Thoracic aorta endothelial cell (primary cell): ENCODE measurements around the gene LBX2. TPM values are rescaled to one million over a fixed set of nuclear protein-coding genes. Genes with fewer than 3 reads are reported as not detected.

Experiments used
- total RNA-seq: library from RNA; depleted of rRNA; stranded (reverse); fragments of >200 nt; gene quantifications from 2 replicates; pipeline ENCODE4 v1.2.3, GENCODE V29; 2012

The LBX2 gene, protein sequence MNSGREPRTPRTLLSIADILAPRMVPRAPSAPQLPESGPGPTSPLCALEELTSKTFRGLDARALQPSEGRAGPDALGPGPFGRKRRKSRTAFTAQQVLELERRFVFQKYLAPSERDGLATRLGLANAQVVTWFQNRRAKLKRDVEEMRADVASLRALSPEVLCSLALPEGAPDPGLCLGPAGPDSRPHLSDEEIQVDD
- total RNA-seq = 3.2 and 3.5 TPM in 2 replicates

DNA sequence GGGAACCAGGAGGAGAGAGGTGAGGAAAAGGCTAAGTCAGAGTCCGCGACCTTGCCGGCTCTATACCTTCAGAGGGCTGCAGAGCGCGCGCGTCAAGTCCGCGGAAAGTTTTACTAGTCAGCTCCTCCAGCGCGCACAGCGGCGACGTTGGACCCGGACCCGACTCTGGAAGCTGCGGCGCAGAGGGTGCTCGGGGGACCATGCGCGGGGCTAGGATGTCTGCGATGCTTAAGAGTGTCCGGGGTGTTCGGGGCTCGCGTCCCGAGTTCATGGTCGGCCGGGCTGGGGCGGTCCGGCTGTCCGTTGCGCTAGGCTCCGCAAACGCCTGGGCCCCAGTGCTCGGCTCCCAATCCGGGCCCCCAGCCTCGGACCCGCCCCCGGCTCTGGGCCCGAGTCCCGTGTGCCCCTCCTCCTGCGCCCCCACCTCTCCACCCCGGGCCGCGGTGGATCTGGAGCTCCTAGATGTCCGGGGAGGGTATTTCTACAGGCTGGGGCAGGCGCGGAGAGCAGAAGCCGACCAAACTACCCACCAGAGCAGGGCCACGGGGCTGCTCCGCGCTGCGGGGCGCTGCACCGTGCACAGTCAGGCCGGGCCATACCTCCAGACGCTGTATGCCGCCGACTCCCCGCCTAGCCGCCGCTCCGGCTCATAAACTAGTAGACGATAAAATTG lies at the start of gene LBX2:
TSS of gene LBX2 (minus strand) at position 337 of the 673 bp plus-strand sequence. CDS start at position 271, 66 bp downstream.

DNA sequence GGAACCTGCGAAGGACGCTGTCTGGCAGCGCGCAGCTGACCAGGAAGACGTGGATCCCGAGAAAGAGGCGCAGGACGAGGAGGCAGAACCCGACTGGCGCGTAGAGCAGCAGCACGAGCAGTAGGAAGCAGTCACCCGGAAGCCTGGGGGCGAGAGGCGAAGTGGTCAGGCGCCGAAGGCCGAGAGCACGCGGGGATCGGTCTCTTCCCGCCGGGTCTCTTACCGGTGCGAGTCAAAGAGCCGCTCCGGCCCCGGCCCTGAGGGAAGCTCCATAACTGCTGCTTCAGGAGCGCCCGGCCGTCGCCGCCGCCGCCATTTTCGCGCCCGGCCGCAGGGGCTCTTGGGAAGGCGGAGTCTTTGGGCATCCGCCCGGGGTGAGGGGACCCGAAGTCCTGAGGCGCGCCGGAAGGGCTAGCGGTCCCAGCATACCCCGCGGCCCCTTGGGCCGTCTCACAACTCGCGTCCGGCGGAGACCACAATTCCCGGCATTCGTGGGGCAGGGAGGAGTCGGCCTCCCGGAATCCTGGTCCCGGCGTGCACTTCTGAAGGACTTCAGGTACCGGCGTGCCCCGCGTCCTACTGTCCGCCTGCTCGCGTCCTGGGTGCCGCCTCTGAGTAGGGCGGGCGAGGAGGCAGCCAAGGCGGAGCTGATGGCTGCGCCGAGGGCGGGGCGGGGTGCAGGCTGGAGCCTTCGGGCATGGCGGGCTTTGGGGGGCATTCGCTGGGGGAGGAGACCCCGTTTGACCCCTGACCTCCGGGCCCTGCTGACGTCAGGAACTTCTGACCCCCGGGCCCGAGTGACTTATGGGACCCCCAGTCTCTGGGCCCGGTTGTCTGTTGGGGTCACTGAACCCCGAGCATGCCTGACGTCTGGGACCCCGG lies 30.2 kb upstream of the LBX2 start, which contains the start of the genes AUP1 and HTRA2:
TSS of gene AUP1 (minus strand) at position 350 of the 882 bp plus-strand sequence. CDS start at position 273, 77 bp downstream.
TSS of gene HTRA2 (plus strand) at position 577 of the 882 bp plus-strand sequence. CDS start at position 651, 74 bp downstream.

DNA sequence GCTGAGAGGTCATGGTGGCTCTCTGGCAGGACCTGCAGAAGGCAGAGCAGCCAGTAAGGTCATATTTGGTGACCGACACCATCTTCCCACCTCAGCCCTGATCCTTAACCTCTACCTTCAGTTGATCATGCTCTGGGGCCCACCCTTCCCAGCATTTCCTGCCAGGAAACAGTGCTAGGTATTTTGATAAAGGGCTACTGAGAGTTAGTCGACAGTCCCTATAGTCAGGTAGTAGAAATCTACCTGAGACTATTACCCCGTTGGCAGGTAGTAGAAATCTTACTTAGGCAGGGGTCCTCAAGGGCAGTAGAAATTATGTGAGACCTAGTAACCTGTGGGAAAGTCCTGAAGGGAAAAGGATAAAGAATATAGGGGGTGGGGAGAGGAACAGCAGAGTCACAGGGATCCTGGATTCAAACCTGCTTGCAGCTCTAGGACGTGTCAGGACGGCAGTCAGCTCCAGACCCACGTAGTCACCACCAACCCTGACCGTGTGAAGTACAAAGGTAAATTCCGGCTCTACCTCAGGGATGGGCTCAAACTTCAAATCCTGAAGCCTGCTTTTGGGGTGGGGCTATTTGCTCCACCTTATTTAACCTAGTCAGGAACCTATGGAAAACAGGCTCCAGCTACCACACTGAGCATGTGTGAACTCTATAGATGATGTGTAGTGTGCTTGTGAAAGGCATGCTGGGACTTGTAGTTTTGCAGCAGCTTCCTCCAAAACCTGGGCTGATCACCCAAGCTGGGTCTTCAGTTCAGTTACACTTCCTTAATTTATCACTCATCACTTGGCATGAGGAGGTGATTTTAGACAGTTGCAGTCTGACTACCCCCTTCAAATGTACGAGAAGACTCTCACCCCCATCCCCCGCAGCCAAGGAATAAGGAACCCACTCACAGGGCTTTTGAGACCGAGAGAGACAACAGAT lies 26.6 kb upstream of the LBX2 start, which contains the start of gene DQX1:
TSS of gene DQX1 (minus strand) at position 515 of the 932 bp plus-strand sequence. CDS start at position 13, 502 bp downstream.

DNA sequence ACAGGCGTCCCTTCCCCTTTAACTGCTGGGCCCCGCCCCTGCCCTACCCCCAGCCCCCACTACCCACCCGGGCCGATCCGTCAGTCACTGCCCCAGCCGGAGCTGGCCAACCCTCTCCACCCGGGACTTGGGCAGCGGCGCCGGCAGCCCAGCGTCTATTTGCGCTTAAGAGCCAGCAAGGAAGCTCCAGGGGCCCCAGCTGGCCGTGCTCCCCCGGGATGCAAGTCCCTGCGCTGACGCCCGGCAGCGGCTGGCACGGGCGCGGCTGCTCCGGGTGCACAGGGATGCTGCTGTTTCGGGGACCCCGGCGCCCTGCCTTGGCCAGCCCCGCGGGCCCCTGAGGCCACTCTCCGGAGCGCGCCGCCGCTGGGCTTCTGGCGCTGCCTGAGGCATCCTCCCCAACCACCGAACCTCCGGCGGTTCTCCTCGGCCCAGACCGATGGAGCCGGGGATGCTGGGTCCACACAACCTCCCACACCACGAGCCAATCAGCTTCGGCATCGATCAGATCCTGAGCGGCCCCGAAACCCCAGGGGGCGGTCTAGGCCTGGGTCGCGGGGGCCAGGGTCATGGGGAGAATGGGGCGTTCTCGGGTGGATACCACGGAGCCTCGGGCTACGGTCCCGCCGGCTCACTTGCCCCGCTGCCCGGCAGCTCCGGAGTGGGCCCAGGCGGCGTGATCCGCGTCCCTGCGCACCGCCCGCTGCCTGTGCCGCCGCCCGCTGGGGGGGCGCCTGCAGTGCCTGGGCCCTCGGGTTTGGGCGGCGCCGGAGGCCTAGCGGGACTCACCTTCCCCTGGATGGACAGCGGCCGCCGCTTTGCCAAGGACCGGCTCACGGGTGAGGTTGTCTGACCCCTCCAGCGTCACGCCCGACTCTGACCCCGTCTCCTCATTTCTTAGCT lies 15.2 kb upstream of the LBX2 start, which contains the start of gene TLX2:
TSS of gene TLX2 (plus strand) at position 83 of the 903 bp plus-strand sequence. CDS start at position 440, 357 bp downstream.

DNA sequence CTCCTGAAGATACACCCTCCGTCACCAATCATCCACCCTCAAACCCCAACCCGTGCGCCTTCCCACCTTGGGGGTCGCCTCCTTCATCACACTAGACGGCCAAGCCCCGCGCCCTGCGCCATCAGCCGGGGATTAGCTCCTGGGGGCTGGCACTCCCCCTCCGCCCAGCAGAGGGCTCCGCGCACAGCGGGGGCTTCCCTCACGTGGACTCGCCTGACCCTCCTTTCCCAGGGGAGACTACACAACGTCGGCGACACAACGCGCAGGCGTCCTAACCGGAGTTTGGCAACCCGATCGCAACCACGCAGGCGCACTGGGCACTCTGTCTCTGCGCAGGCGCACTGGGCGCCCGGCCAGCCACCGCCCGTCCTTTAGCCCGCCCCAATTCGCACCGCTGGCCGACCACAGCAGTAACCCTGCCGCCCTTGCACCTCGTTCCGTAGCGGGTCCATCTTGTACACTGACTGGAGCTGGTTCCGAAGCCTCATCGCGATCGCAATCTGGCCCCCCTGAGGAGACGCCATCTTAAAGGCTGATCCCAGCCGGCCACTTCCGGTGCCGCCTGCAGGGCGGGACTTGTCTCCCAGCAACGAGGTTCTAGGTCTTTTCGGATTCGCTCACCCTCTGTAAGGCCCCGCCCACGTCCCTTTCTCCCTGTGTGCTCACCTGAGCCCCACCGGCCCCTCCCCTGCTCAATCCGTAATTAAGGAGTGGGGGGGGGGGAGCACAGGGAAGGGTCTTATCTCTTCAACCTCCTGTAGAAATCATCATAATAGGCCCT lies 7.9 kb upstream of the LBX2 start, which contains the start of gene PCGF1:
TSS of gene PCGF1 (minus strand) at position 551 of the 781 bp plus-strand sequence. CDS start at position 524, 27 bp downstream.

DNA sequence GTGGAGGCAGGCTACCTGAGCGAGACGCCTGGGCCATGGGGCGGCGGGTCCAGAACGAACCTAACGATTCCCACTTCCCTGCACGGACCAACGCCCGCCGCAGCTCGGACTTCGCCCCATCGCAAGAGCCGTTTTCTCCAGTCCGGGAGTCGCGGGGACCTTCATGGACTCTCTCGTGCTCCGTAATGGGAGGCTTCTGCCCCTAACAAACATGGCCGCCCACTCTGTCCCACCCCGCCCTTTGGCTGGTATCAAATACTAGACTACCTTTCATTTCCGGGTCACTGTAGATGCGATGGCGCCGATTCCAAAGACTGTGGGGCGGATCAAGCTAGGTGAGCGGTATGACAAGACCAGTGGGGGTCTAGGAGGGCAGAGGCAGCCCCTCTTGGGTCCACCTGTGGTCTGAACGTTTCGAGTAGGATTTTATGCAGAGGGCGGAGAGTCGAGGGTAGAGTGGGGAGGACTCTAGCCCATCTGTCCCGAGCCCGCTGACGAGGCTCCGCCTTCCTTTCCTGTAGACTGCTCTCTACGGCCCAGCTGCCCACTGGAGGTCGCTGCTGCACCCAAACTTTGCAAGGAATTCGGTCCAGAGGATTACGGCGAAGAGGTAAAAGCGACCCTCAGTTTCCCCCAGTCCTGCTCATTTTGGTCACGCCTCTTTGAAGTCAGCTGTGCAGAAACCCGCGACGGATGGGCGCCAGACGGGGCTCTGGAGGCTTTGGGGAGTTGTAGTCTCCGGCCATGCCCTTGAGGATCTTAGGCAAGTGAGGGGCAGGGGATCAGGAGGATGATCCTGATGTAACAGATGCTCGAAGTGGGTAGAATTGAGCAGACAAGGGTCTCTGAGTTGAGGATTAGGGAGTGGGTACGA lies 16.4 kb downstream of the LBX2 start, which contains the start of the genes CCDC142 and TTC31:
TSS of gene CCDC142 (minus strand) at position 198 of the 874 bp plus-strand sequence. CDS start at position 37, 161 bp downstream.
TSS of gene TTC31 (plus strand) at position 281 of the 874 bp plus-strand sequence. CDS start at position 296, 15 bp downstream.

DNA sequence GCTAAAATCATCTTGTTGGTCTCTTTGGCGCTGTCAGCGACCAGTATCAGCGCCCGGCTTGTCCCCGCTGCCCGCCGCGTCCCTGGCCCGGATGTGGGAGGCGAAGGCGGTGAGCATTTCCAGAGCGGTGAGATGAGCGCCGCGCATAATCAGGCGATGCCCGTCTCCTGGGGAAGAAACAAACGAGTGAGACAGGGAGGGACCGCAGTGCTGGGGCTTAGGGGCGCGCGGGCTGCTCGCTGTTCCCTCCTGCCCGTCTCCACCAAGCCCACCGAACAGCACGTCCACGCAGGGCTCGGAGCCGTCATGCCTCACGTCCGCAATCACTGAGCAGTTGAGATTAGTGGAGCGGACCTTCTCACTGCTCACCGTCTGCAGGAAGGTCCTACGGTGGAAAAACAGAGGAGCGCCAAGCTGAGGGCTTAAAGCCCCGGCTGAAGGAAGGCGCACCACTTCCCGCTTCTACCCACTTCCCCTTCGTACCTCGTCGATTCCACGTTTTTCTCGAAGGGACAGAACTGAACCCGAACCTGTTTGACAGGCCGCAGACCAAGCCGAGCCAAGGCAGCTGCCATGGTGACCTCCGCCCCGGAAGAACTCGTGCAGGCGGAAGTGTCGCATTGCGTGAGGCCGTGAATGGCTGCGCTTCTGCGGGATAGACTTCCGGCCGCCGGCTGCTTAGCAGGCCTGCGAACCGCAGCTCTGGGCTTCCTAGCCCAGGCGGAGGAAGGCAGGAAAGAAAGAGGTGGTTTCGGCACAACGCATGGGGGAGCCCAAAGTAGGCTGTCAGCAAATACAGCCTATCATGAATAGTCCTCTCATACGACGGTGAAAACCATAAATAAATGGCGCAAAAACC lies 27.1 kb downstream of the LBX2 start, which contains the start of gene MRPL53:
TSS of gene MRPL53 (minus strand) at position 595 of the 859 bp plus-strand sequence. CDS start at position 575, 20 bp downstream.

DNA sequence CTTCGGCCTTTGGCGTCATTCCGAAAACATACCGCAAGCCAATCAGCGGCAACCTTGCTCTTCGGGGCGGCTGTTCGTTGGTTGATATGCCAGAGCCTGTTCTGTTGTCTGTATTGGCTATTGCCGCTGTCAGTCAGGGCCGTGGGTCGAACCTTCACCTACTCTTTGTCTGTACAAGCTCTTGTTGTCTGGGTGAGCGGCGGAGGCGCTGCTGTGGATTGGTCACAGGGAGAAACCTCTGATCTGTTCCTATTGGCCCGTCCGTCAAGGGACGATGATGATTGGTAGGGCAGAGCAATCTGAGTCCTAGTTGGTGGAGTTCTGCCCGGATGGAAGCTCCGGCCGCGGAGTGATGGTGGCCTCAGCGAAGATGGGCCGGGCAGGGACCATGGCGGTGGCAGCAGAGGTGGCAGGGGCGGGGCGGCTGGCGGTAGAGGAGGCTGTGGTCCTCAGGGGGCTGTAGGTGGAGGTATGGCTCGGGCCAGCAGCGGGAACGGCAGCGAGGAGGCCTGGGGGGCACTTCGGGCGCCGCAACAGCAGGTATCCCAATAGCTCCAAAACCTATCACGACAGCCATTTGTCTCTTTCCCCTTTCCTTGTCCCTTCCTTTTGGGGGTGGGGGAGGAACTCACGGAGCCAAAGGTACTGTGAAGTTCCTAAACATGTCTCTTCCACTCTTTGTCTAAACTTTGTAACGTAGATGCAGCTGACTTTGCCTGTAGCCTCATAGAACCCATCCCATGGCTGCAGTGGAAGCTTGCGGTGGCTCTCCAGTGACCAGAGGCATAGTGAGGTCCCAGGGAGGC lies 41.1 kb downstream of the LBX2 start, which contains the start of gene WBP1:
TSS of gene WBP1 (plus strand) at position 307 of the 806 bp plus-strand sequence. CDS start at position 472, 165 bp downstream.

DNA sequence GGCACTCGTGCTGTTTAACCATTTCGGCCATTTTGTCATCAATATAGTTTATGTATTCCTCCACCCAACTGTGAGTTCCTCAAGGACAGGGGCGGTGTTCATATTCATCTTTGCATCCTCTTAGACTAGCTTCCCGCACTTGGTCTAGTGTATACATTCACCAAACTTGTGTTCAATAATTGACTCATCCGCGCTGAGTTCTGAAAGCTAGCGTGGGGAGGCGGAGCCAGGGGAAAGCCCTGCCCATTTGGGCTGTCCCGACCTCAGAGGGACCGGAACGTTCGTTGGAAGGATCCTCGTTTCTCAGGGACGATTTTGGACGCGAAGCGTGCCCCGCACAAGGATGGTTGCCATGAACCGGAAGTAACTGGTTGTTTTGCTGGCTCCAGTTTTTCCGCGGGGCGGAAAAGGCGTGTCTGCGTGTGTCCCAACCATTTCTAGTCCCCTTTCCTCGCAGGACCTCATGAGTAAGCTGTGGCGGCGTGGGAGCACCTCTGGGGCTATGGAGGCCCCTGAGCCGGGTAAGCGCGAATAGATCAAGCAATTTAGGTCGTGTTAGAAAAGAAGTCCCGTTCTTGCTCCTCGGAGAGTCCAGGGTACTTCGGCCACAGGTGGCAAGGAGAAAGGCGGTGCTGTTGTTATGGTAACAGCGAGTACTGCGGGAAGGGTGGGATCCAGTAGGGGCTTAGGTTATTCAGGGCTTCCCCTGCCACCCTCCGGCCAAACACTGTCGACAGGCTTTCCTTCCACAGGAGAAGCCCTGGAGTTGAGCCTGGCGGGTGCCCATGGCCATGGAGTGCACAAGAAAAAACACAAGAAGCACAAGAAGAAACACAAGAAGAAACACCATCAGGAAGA lies 44.5 kb downstream of the LBX2 start, which contains the start of gene INO80B:
TSS of gene INO80B (plus strand) at position 434 of the 858 bp plus-strand sequence. CDS start at position 464, 30 bp downstream.

Other genes with a start within 250 kb of the LBX2 start
- 0.79 and 0.80 TPM in 2 replicates for gene SLC4A5, start 156.2 kb downstream of the LBX2 start, total RNA-seq
- gene DCTN1, start 119.3 kb downstream of the LBX2 start, total RNA-seq = 125 and 133 TPM in 2 replicates
- gene C2orf81, start 78.0 kb downstream of the LBX2 start, total RNA-seq = 0.40 and 0.50 TPM in 2 replicates
- 32.2 and 37.7 TPM in 2 replicates for gene WDR54, start 77.9 kb downstream of the LBX2 start, total RNA-seq
- gene RTKN, start 57.7 kb downstream of the LBX2 start, total RNA-seq = 5.9 and 9.3 TPM in 2 replicates
- 6.6 and 12.3 TPM in 2 replicates for gene INO80B, start 44.5 kb downstream of the LBX2 start, total RNA-seq
- 19.2 and 19.5 TPM in 2 replicates for gene WBP1, start 41.2 kb downstream of the LBX2 start, total RNA-seq
- 56.5 and 57.4 TPM in 2 replicates for gene MOGS, start 34.2 kb downstream of the LBX2 start, total RNA-seq
- gene MRPL53, start 26.9 kb downstream of the LBX2 start, total RNA-seq = 17.3 and 18.4 TPM in 2 replicates
- 20.1 and 22.0 TPM in 2 replicates for gene CCDC142, start 16.6 kb downstream of the LBX2 start, total RNA-seq
- gene TTC31, start 16.5 kb downstream of the LBX2 start, total RNA-seq = 14.0 and 17.8 TPM in 2 replicates
- 10.8 and 12.8 TPM in 2 replicates for gene PCGF1, start 8.1 kb upstream of the LBX2 start, total RNA-seq
- not detected in 2 replicates for gene TLX2, start 14.8 kb upstream of the LBX2 start, total RNA-seq
- 0.13 TPM in 1 of 2 replicates, not detected in the other for gene DQX1, start 26.6 kb upstream of the LBX2 start, total RNA-seq
- gene AUP1, start 30.1 kb upstream of the LBX2 start, total RNA-seq = 78.2 and 88.7 TPM in 2 replicates
- gene HTRA2, start 30.3 kb upstream of the LBX2 start, total RNA-seq = 35.8 and 36.2 TPM in 2 replicates
- 0.72 and 0.93 TPM in 2 replicates for gene LOXL3, start 54.3 kb upstream of the LBX2 start, total RNA-seq
- gene DOK1, start 55.1 kb upstream of the LBX2 start, total RNA-seq = 6.9 and 10.7 TPM in 2 replicates
- gene M1AP, start 148.7 kb upstream of the LBX2 start, total RNA-seq = not detected in 2 replicates
- 4.9 and 5.5 TPM in 2 replicates for gene SEMA4F, start 154.6 kb upstream of the LBX2 start, total RNA-seq